ENCODE measurements around the gene SLC7A9.
"Not testable (repeated sequence)": the region's sequence is repeated elsewhere in the genome, so short reads cannot be mapped to it uniquely, and the experiment has no call there.

The SLC7A9 gene

GRCh38 chr19:32887572-32888215 is 18.1 kb upstream of the SLC7A9 start:
- TF ChIP-seq CTCF (IDR thresholded peaks at IDR 0.05; ENCODE audit: low read depth, low read length) = no peak
- DNase-seq (ENCODE audit: low read depth in 2 of 2) = no peak
- no peak overlapping the region for H3K4me3 ChIP-seq (replicated peaks in 1 of 2; ENCODE audit: low read depth in 2 of 2, low read length in 2 of 2)

GRCh38 chr19:32886241-32886640 is 16.7 kb upstream of the SLC7A9 start:
- H3K4me3 ChIP-seq (replicated peaks in 1 of 2; ENCODE audit: low read depth in 2 of 2, low read length in 2 of 2) = no peak overlapping the region
- no peak for TF ChIP-seq CTCF (IDR thresholded peaks at IDR 0.05; ENCODE audit: low read depth, low read length)
- DNase-seq (ENCODE audit: low read depth in 2 of 2) = no peak

GRCh38 chr19:32885255-32885654 is 15.7 kb upstream of the SLC7A9 start:
- H3K4me3 ChIP-seq (replicated peaks in 1 of 2; ENCODE audit: low read depth in 2 of 2, low read length in 2 of 2) = not testable (repeated sequence)

GRCh38 chr19:32881766-32882165 is 12.2 kb upstream of the SLC7A9 start:
- no peak for DNase-seq (ENCODE audit: low read depth in 2 of 2)
- no peak for TF ChIP-seq CTCF (IDR thresholded peaks at IDR 0.05; ENCODE audit: low read depth, low read length)
- no peak overlapping the region for H3K4me3 ChIP-seq (replicated peaks in 1 of 2; ENCODE audit: low read depth in 2 of 2, low read length in 2 of 2)

More at GRCh38 chr19:32885255-32885654, 15.7 kb upstream of the SLC7A9 start:
- DNase-seq (ENCODE audit: low read depth in 2 of 2) = not testable (repeated sequence)

GRCh38 chr19:32880622-32881021 is 11.1 kb upstream of the SLC7A9 start:
- DNase-seq (ENCODE audit: low read depth in 2 of 2) = no peak
- TF ChIP-seq CTCF (IDR thresholded peaks at IDR 0.05; ENCODE audit: low read depth, low read length) = no peak
- no peak overlapping the region for H3K4me3 ChIP-seq (replicated peaks in 1 of 2; ENCODE audit: low read depth in 2 of 2, low read length in 2 of 2)

- no peak for DNase-seq (ENCODE audit: low read depth in 2 of 2)
- TF ChIP-seq CTCF (IDR thresholded peaks at IDR 0.05; ENCODE audit: low read depth, low read length) = no peak
- no peak overlapping the region for H3K4me3 ChIP-seq (replicated peaks in 1 of 2; ENCODE audit: low read depth in 2 of 2, low read length in 2 of 2)
Observed at GRCh38 chr19:32879741-32880140, 10.2 kb upstream of the SLC7A9 start.

GRCh38 chr19:32878988-32879387 is 9.4 kb upstream of the SLC7A9 start:
- no peak overlapping the region for H3K4me3 ChIP-seq (replicated peaks in 1 of 2; ENCODE audit: low read depth in 2 of 2, low read length in 2 of 2)
- no peak for DNase-seq (ENCODE audit: low read depth in 2 of 2)
- TF ChIP-seq CTCF (IDR thresholded peaks at IDR 0.05; ENCODE audit: low read depth, low read length) = no peak
